Neural cell (in vitro differentiated cells): ENCODE data around the gene OPN4.

Experiments
- EP300 ChIP-seq: fragments of 450-650 bp; conservative IDR thresholded peaks from 2 replicates; pipeline ENCODE4 v1.6.1; 2014; ENCODE audit warnings: antibody characterized with exemption, mild to moderate bottlenecking, moderate library complexity; ENCODE audit not compliant: poor library complexity, severe bottlenecking
- EZH2 ChIP-seq: fragments of 200-600, 300-800 bp; shearing (Covaris generic), sonication (generic); IDR thresholded peaks from 2 replicates; pipeline ENCODE4 v1.6.1; 2014; ENCODE audit warnings: antibody characterized with exemption, low read length, borderline replicate concordance, mild to moderate bottlenecking; ENCODE audit not compliant: insufficient read depth, poor library complexity, severe bottlenecking
- POLR2AphosphoS5 ChIP-seq: IDR thresholded peaks from 2 replicates; pipeline ENCODE4 v1.6.1; 2012
- RAD21 ChIP-seq: fragments of 450-650 bp; conservative IDR thresholded peaks from 2 replicates; pipeline ENCODE4 v1.6.1; 2014; ENCODE audit warnings: antibody characterized with exemption, mild to moderate bottlenecking, moderate library complexity
- SMC3 ChIP-seq: fragments of 450-650 bp; conservative IDR thresholded peaks from 2 replicates; pipeline ENCODE4 v1.6.1; 2014; ENCODE audit warnings: antibody characterized with exemption, mild to moderate bottlenecking, moderate library complexity; ENCODE audit not compliant: poor library complexity
- TF ChIP-seq, protein P1 (sequence below): IDR thresholded peaks from 2 replicates; pipeline ENCODE4 v1.6.1; 2012; ENCODE audit warnings: borderline replicate concordance
- TF ChIP-seq, protein P2 (sequence below): fragments of 450-650 bp; IDR thresholded peaks from 2 replicates; pipeline ENCODE4 v1.5.1; 2014; ENCODE audit warnings: antibody characterized with exemption, mild to moderate bottlenecking, moderate library complexity; ENCODE audit not compliant: poor library complexity, severe bottlenecking

DNA sequence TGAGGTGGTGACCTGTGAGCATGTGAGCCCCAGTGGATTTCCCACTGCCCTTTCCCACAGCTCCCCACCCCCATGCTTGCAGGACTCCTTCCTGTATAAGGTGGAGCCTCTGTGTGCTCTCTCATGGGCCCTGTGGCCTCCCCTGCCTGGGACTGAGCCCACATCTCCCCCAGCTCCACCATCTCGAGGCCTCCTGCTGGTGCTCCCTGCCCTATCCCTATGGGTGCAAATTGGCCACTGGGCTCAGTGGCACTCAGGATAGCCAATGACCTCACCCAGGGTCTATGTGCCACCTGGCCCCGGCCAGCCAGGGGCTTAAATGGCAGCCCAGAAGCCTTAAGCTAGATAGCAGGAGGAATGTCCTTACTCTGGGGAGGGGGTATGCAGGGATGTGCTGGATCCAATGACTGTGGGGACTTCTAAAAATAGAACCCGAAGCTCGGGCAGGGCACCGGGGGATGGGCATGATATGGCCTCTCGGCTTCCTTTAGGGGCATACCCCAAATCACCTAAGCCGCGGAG is 16.0 kb downstream of the OPN4 start:
- TF ChIP-seq, protein P1, sequence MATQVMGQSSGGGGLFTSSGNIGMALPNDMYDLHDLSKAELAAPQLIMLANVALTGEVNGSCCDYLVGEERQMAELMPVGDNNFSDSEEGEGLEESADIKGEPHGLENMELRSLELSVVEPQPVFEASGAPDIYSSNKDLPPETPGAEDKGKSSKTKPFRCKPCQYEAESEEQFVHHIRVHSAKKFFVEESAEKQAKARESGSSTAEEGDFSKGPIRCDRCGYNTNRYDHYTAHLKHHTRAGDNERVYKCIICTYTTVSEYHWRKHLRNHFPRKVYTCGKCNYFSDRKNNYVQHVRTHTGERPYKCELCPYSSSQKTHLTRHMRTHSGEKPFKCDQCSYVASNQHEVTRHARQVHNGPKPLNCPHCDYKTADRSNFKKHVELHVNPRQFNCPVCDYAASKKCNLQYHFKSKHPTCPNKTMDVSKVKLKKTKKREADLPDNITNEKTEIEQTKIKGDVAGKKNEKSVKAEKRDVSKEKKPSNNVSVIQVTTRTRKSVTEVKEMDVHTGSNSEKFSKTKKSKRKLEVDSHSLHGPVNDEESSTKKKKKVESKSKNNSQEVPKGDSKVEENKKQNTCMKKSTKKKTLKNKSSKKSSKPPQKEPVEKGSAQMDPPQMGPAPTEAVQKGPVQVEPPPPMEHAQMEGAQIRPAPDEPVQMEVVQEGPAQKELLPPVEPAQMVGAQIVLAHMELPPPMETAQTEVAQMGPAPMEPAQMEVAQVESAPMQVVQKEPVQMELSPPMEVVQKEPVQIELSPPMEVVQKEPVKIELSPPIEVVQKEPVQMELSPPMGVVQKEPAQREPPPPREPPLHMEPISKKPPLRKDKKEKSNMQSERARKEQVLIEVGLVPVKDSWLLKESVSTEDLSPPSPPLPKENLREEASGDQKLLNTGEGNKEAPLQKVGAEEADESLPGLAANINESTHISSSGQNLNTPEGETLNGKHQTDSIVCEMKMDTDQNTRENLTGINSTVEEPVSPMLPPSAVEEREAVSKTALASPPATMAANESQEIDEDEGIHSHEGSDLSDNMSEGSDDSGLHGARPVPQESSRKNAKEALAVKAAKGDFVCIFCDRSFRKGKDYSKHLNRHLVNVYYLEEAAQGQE = no peak
- TF ChIP-seq, protein P2, sequence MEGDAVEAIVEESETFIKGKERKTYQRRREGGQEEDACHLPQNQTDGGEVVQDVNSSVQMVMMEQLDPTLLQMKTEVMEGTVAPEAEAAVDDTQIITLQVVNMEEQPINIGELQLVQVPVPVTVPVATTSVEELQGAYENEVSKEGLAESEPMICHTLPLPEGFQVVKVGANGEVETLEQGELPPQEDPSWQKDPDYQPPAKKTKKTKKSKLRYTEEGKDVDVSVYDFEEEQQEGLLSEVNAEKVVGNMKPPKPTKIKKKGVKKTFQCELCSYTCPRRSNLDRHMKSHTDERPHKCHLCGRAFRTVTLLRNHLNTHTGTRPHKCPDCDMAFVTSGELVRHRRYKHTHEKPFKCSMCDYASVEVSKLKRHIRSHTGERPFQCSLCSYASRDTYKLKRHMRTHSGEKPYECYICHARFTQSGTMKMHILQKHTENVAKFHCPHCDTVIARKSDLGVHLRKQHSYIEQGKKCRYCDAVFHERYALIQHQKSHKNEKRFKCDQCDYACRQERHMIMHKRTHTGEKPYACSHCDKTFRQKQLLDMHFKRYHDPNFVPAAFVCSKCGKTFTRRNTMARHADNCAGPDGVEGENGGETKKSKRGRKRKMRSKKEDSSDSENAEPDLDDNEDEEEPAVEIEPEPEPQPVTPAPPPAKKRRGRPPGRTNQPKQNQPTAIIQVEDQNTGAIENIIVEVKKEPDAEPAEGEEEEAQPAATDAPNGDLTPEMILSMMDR = no peak
- TF ChIP-seq SMC3 (no peak), POLR2AphosphoS5 (no peak), EP300 (no peak), RAD21 (no peak), EZH2 (no peak)
